GM12878 (cell line): ENCODE measurements around the gene PCSK5. TPM values are rescaled to one million over a fixed set of nuclear protein-coding genes. Genes with fewer than 3 reads are reported as not detected.

Experiments
- ATAC-seq: fragments of 200-7000 bp; cut with Tn5 transposase; 3 replicates; pipeline ENCODE4 v1.9.1; 2020; ENCODE audit warnings: mild to moderate bottlenecking, moderate library complexity
- BruUV-seq: library from RNA; stranded (reverse); fragments of 400-500 nt; replicated peaks from 2 replicates; lab custom pipeline; 2021; lab: Mats Ljungman, UMichigan
- CTCF ChIA-PET: fragments of 300-600 bp; sonication (Branson Sonifier 250); formaldehyde crosslinking; extraction: SDS; loops from one replicate; lab custom pipeline; 2021; ENCODE audit warnings: inconsistent platforms; lab: Yijun Ruan, JAX
- POLR2A ChIA-PET: fragments of 350-600 bp; formaldehyde crosslinking; extraction: SDS; loops from one replicate; lab custom pipeline; 2021; ENCODE audit warnings: inconsistent platforms; lab: Charles Lee
- RAD21 ChIA-PET: fragments of 300-600 bp; sonication (Branson Sonifier 250); formaldehyde crosslinking; loops from one replicate; lab custom pipeline; 2023; ENCODE audit warnings: antibody characterized with exemption; ENCODE audit not compliant: unreplicated experiment; lab: Charles Lee
- SMC1A ChIA-PET: fragments of 300-600 bp; sonication (Branson Sonifier 250); formaldehyde crosslinking; loops from one replicate; lab custom pipeline; 2023; ENCODE audit not compliant: unreplicated experiment, uncharacterized antibody; lab: Charles Lee
- DNase-seq: peaks from one replicate; pipeline ENCODE4 v3.0.0-alpha.2; 2011; ENCODE audit warnings: low read depth, low spot score
- FAIRE-seq: peaks from 3 replicates; lab custom pipeline; 2011; peaks lifted over from hg19 to GRCh38; lab: Jason Lieb, UNC
- H2AFZ ChIP-seq: 2 replicates; pipeline ENCODE4 v1.6.0; 2011; ENCODE audit warnings: low read depth, low read length, control low read depth; ENCODE audit not compliant: control insufficient read depth
- H3K27ac ChIP-seq: 2 replicates; pipeline ENCODE4 v1.5.1; 2011; ENCODE audit warnings: control low read depth; ENCODE audit not compliant: control insufficient read depth, insufficient read depth
- H3K27me3 ChIP-seq, 2 experiments: replicated peaks in 1 of 2; 2 replicates each; pipeline versions ENCODE4 v1.6.0 to v1.6.1; 2011; ENCODE audit warnings: low read length in 1 of 2; ENCODE audit not compliant: control insufficient read depth in 2 of 2, insufficient read depth in 2 of 2
- H3K36me3 ChIP-seq, 2 experiments: 2 replicates each; pipeline ENCODE4 v1.5.1; 2011; ENCODE audit warnings: low read length in 1 of 2; ENCODE audit not compliant: control insufficient read depth in 2 of 2, insufficient read depth in 2 of 2
- H3K4me1 ChIP-seq: 2 replicates; pipeline ENCODE4 v1.6.1; 2011; ENCODE audit warnings: mild to moderate bottlenecking, low read length, moderate library complexity, mixed read lengths; ENCODE audit not compliant: control insufficient read depth, insufficient read depth
- H3K4me2 ChIP-seq: 2 replicates; pipeline ENCODE4 v1.6.0; 2011; ENCODE audit warnings: control low read depth; ENCODE audit not compliant: control insufficient read depth, insufficient read depth
- H3K4me3 ChIP-seq: fragments of 200-600 bp; sonication (generic); 2 replicates; pipeline ENCODE4 v1.5.1; 2016
- H3K79me2 ChIP-seq: 2 replicates; pipeline ENCODE4 v1.6.0; 2011; ENCODE audit warnings: low read length; ENCODE audit not compliant: control insufficient read depth, insufficient read depth
- H3K9ac ChIP-seq: 2 replicates; pipeline ENCODE4 v1.8.0; 2011; ENCODE audit warnings: low read length, control low read depth, mixed read lengths; ENCODE audit not compliant: control insufficient read depth, insufficient read depth
- H3K9me3 ChIP-seq: replicated peaks from 3 replicates; pipeline ENCODE4 v1.5.1; 2011; ENCODE audit warnings: mild to moderate bottlenecking, low read length; ENCODE audit not compliant: control insufficient read depth, insufficient read depth
- H4K20me1 ChIP-seq: 2 replicates; pipeline ENCODE4 v1.6.0; 2011; ENCODE audit not compliant: control insufficient read depth, insufficient read depth
- BMI1 ChIP-seq: fragments of 450-650 bp; IDR thresholded peaks from 2 replicates; pipeline ENCODE4 v1.6.1; 2016; ENCODE audit warnings: mild to moderate bottlenecking, moderate library complexity, borderline replicate concordance
- CBX3 ChIP-seq: fragments of 200-600 bp; sonication (generic); IDR thresholded peaks from 2 replicates; pipeline ENCODE4 v1.6.1; 2016; ENCODE audit warnings: low read depth, borderline replicate concordance
- CHD4 ChIP-seq: fragments of 200-600 bp; sonication (generic); IDR thresholded peaks from 2 replicates; pipeline ENCODE4 v1.6.1; 2016; ENCODE audit warnings: mild to moderate bottlenecking
- EED ChIP-seq: sonication (generic); IDR thresholded peaks from 2 replicates; pipeline ENCODE4 v1.6.1; 2016; ENCODE audit warnings: antibody characterized with exemption, low read depth
- FOXK2 ChIP-seq: fragments of 450-650 bp; IDR thresholded peaks from 2 replicates; pipeline ENCODE4 v1.6.1; 2017; ENCODE audit warnings: mild to moderate bottlenecking, moderate library complexity
- IRF4 ChIP-seq: IDR thresholded peaks from 2 replicates; pipeline ENCODE4 v1.6.1; 2011; ENCODE audit warnings: low read depth, low read length
- NFYA ChIP-seq: IDR thresholded peaks from 2 replicates; pipeline ENCODE4 v1.6.1; 2011; ENCODE audit warnings: low read depth, mild to moderate bottlenecking, low read length, improper control_type of control experiment, borderline replicate concordance
- TCF3 ChIP-seq: IDR thresholded peaks from 2 replicates; pipeline ENCODE4 v1.6.1; 2012; ENCODE audit warnings: low read depth, mild to moderate bottlenecking, low read length, borderline replicate concordance; ENCODE audit not compliant: insufficient read depth
- ZZZ3 ChIP-seq: IDR thresholded peaks from 2 replicates; pipeline ENCODE4 v1.6.1; 2011; ENCODE audit warnings: low read depth; ENCODE audit not compliant: control insufficient read depth, insufficient read length
- WGBS: methylation state at CpG from one replicate; pipeline ENCODE4 v1.1.6; 2016; ENCODE audit warnings: low lambda C conversion rate; ENCODE audit not compliant: insufficient replicate concordance, insufficient coverage; ENCODE audit errors: missing lambda C conversion rate; 5-methylcytosine and 5-hydroxymethylcytosine counted together
- in situ Hi-C: fragments of 300-500 bp; cut with MboI; formaldehyde crosslinking; loops from 9 replicates; pipeline ENCODE4 v1.14.3; 2018; ENCODE audit warnings: mixed read lengths
- intact Hi-C: fragments of 100-400 bp; cut with micrococcal nuclease; formaldehyde crosslinking; loops from one replicate; pipeline ENCODE4 v1.14.2; 2022; ENCODE audit not compliant: unreplicated experiment
- polyA plus RNA-seq, 11 experiments: library from polyadenylated mRNA; depleted of rRNA in 4 of 11; unstranded in 6 of 11; stranded (reverse) in 5 of 11; fragments of >200 nt; fragmentation: Nextera tagmentation in 4 of 11; fragmentation: Illumina TruSeq in 1 of 11; extraction: Ambion mirVana in 4 of 11; extraction: Trizol in 1 of 11; gene quantifications; 1 replicate in 1 of 11; 2 replicates in 10 of 11; pipeline versions ENCODE4 v1.2.1 to v1.2.3, GENCODE V29; 2011 to 2016; ENCODE audit warnings: inconsistent platforms in 2 of 11, missing spikeins in 2 of 11, low read depth in 1 of 11
- total RNA-seq, 4 experiments: library from RNA; depleted of rRNA in 3 of 4; stranded (reverse); fragments of >200 nt in 3 of 4; fragmentation: Illumina TruSeq in 1 of 4; extraction: Trizol in 1 of 4; gene quantifications; 2 replicates each; pipeline versions ENCODE4 v1.2.1 to v1.2.3, GENCODE V29; 2013 to 2021
- TF ChIP-seq, protein P1 (sequence below): fragments of 450-650 bp; IDR thresholded peaks from 2 replicates; pipeline ENCODE4 v1.6.1; 2017; ENCODE audit warnings: mild to moderate bottlenecking
- TF ChIP-seq, protein P2 (sequence below): fragments of 450-650 bp; conservative IDR thresholded peaks from 2 replicates; pipeline ENCODE4 v1.6.1; 2017; ENCODE audit warnings: mild to moderate bottlenecking, moderate library complexity

The PCSK5 gene
- total and polyA plus RNA-seq, 10 of the 15 experiments (the other 5 are each of a cell fraction or from before 2014, with no cell fraction given), result 0.01 to 0.13 (median 0.04) TPM; not detected in 3

DNA sequence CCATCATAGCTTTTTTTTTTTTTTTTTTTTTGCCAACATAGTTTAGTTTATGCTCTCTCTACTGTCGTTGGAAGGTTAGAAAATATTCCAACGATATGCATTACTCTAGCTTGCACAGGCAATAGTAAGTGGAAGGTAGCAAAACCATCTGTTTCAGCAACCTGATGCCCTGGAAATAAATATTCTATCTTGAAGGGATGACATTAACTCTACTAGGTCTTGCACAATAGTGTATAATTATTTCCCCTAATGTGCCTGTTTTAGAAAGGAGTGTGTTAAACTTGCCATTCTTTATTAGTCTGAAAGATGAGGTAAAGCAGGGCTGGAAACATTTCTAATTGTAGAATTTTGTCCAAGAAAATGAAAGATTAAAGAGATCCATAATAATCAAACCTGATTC is 111.0 kb downstream of the PCSK5 start:
- DNase-seq (no peak), FAIRE-seq (no peak), ATAC-seq (no peak)
- Histone ChIP-seq H3K79me2 (no peaks in the 10 kb centered on the region), H3K36me3 (no peaks in the 10 kb centered on the region), H3K9ac (no peak overlapping the region), H3K27me3 (no peaks in the 10 kb centered on the region), H3K4me1 (no peaks in the 10 kb centered on the region), H3K4me2 (no peak overlapping the region), H3K4me3 (no peak overlapping the region), H2AFZ (no peak overlapping the region), H4K20me1 (no peaks in the 10 kb centered on the region), H3K9me3 (no peaks in the 10 kb centered on the region), H3K27ac (no peak overlapping the region)
- ChIA-PET RAD21 (no interaction called here), CTCF (interaction anchor here (0.6 kb wide), 1 partner anchor 221 kb away, joined by 3 read pairs; no protein-coding TSS in a partner anchor), POLR2A (no interaction called here), SMC1A (no interaction called here)
- no TSS peak for BruUV-seq
- intact Hi-C loops, result no loop called here
- in situ Hi-C loops, result no loop called here
- no peak for TF ChIP-seq ZZZ3
- no peak for TF ChIP-seq FOXK2
- TF ChIP-seq BMI1, result no peak
- TF ChIP-seq, protein P1, sequence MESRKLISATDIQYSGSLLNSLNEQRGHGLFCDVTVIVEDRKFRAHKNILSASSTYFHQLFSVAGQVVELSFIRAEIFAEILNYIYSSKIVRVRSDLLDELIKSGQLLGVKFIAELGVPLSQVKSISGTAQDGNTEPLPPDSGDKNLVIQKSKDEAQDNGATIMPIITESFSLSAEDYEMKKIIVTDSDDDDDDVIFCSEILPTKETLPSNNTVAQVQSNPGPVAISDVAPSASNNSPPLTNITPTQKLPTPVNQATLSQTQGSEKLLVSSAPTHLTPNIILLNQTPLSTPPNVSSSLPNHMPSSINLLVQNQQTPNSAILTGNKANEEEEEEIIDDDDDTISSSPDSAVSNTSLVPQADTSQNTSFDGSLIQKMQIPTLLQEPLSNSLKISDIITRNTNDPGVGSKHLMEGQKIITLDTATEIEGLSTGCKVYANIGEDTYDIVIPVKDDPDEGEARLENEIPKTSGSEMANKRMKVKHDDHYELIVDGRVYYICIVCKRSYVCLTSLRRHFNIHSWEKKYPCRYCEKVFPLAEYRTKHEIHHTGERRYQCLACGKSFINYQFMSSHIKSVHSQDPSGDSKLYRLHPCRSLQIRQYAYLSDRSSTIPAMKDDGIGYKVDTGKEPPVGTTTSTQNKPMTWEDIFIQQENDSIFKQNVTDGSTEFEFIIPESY, result no peak
- TF ChIP-seq TCF3, result no peak
- no peak for TF ChIP-seq IRF4
- TF ChIP-seq EED, result no peak
- no peak for TF ChIP-seq NFYA
- TF ChIP-seq CBX3, result no peak
- no peak for TF ChIP-seq CHD4
- TF ChIP-seq, protein P2, sequence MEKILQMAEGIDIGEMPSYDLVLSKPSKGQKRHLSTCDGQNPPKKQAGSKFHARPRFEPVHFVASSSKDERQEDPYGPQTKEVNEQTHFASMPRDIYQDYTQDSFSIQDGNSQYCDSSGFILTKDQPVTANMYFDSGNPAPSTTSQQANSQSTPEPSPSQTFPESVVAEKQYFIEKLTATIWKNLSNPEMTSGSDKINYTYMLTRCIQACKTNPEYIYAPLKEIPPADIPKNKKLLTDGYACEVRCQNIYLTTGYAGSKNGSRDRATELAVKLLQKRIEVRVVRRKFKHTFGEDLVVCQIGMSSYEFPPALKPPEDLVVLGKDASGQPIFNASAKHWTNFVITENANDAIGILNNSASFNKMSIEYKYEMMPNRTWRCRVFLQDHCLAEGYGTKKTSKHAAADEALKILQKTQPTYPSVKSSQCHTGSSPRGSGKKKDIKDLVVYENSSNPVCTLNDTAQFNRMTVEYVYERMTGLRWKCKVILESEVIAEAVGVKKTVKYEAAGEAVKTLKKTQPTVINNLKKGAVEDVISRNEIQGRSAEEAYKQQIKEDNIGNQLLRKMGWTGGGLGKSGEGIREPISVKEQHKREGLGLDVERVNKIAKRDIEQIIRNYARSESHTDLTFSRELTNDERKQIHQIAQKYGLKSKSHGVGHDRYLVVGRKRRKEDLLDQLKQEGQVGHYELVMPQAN, result no peak
- WGBS, result 0% methylated on average over 2 of the region's 2 CpGs
